ENCODE data around the gene FASLG.

Gene FASLG

GRCh38 chr1:172700556-172700955, 41.7 kb downstream of the FASLG start:
- in situ Hi-C loops (cut with HindIII; ENCODE audit: low sequenced_read_pairs): no loop called here
- no peak overlapping the region for H3K4me3 ChIP-seq (ENCODE audit: low read depth, low read length)
- no peak for TF ChIP-seq CTCF (IDR thresholded peaks at IDR 0.05; ENCODE audit: low read depth, low read length)
- DNase-seq (ENCODE audit: low read depth, low spot score): no peak

GRCh38 chr1:172704001-172704400, 45.1 kb downstream of the FASLG start:
- no peak overlapping the region for H3K4me3 ChIP-seq (ENCODE audit: low read depth, low read length)
- DNase-seq (ENCODE audit: low read depth, low spot score): no peak
- in situ Hi-C loops (cut with HindIII; ENCODE audit: low sequenced_read_pairs): no loop called here
- TF ChIP-seq CTCF (IDR thresholded peaks at IDR 0.05; ENCODE audit: low read depth, low read length): no peak

GRCh38 chr1:172704420-172705210, 45.7 kb downstream of the FASLG start:
- no peak for DNase-seq (ENCODE audit: low read depth, low spot score)
- H3K4me3 ChIP-seq (ENCODE audit: low read depth, low read length): no peak overlapping the region
- in situ Hi-C loops (cut with HindIII; ENCODE audit: low sequenced_read_pairs): no loop called here
- no peak for TF ChIP-seq CTCF (IDR thresholded peaks at IDR 0.05; ENCODE audit: low read depth, low read length)

GRCh38 chr1:172708452-172708851, 49.5 kb downstream of the FASLG start:
- TF ChIP-seq CTCF (IDR thresholded peaks at IDR 0.05; ENCODE audit: low read depth, low read length): no peak
- in situ Hi-C loops (cut with HindIII; ENCODE audit: low sequenced_read_pairs): no loop called here
- no peak overlapping the region for H3K4me3 ChIP-seq (ENCODE audit: low read depth, low read length)
- no peak for DNase-seq (ENCODE audit: low read depth, low spot score)

GRCh38 chr1:172711558-172711957, 52.7 kb downstream of the FASLG start:
- in situ Hi-C loops (cut with HindIII; ENCODE audit: low sequenced_read_pairs): no loop called here
- TF ChIP-seq CTCF (IDR thresholded peaks at IDR 0.05; ENCODE audit: low read depth, low read length): no peak
- no peak for DNase-seq (ENCODE audit: low read depth, low spot score)
- H3K4me3 ChIP-seq (ENCODE audit: low read depth, low read length): no peak overlapping the region

- H3K4me3 ChIP-seq (ENCODE audit: low read depth, low read length): no peak overlapping the region
- in situ Hi-C loops (cut with HindIII; ENCODE audit: low sequenced_read_pairs): no loop called here
- no peak for DNase-seq (ENCODE audit: low read depth, low spot score)
- no peak for TF ChIP-seq CTCF (IDR thresholded peaks at IDR 0.05; ENCODE audit: low read depth, low read length)
Measured at GRCh38 chr1:172713466-172713865, 54.6 kb downstream of the FASLG start.
